Activated CD8-positive, alpha-beta T cell treated with anti-CD3 and anti-CD28 coated beads for 36 hours (primary cell): Measurements from ENCODE around the gene GZF1. TPM values are rescaled to one million over a fixed set of nuclear protein-coding genes. Genes with fewer than 3 reads are reported as not detected.

Experiments used
- ATAC-seq: fragments of 200-7000 bp; cut with Tn5 transposase; one replicate; pipeline ENCODE4 v1.10.0; 2021; ENCODE audit warnings: mild to moderate bottlenecking, moderate library complexity
- CTCF ChIA-PET: fragments of 350-600 bp; sonication (Branson Sonifier 250); formaldehyde crosslinking; loops from one replicate; lab custom pipeline; 2021; ENCODE audit warnings: antibody characterized with exemption; lab: Charles Lee
- POLR2A ChIA-PET: fragments of 350-600 bp; sonication (Branson Sonifier 250); formaldehyde crosslinking; loops from one replicate; lab custom pipeline; 2021; ENCODE audit warnings: antibody characterized with exemption; lab: Charles Lee
- DNase-seq: peaks from one replicate; pipeline ENCODE4 v3.0.0-alpha.2; 2020
- H3K27ac Mint-ChIP-seq: one replicate; pipeline ENCODE4 v1.8.0; 2021; ENCODE audit warnings: mild to moderate bottlenecking, mixed read lengths
- H3K27me3 Mint-ChIP-seq: one replicate; pipeline ENCODE4 v1.8.0; 2021; ENCODE audit warnings: mixed read lengths
- H3K36me3 Mint-ChIP-seq: one replicate; pipeline ENCODE4 v1.8.0; 2021; ENCODE audit warnings: low read depth, mixed read lengths
- H3K4me1 Mint-ChIP-seq: one replicate; pipeline ENCODE4 v1.8.0; 2021; ENCODE audit warnings: low read depth, mixed read lengths
- H3K4me3 Mint-ChIP-seq: one replicate; pipeline ENCODE4 v1.8.0; 2021; ENCODE audit warnings: mild to moderate bottlenecking, moderate library complexity, mixed read lengths
- H3K9me3 Mint-ChIP-seq: one replicate; pipeline ENCODE4 v1.8.0; 2021; ENCODE audit warnings: mixed read lengths
- CTCF ChIP-seq: fragments of 200-600 bp; IDR thresholded peaks from one replicate; pipeline ENCODE4 v1.8.0; 2022; ENCODE audit warnings: antibody characterized with exemption, mild to moderate bottlenecking
- intact Hi-C: fragments of 100-400 bp; cut with micrococcal nuclease; formaldehyde crosslinking; loops from one replicate; pipeline ENCODE4 v1.10.0; 2022
- total RNA-seq, 2 experiments: library from RNA; stranded (reverse); gene quantifications; one replicate each; pipeline ENCODE4 v1.2.3, GENCODE V29; 2021

Gene GZF1
- total RNA-seq, 2 experiments from 2014 or later: 11.8 to 13.7 TPM

- Mint-ChIP-seq H3K9me3 (no peaks in the 10 kb centered on the region), H3K4me1 (peaks cover 54% of the 10 kb centered on the region), H3K36me3 (peaks cover 44% of the 10 kb centered on the region), H3K27ac (peak overlapping the region; percentile 87), H3K4me3 (peak overlapping the region; percentile 46), H3K27me3 (no peaks in the 10 kb centered on the region)
- ATAC-seq: peak; percentile 19
- TF ChIP-seq CTCF: no peak
- intact Hi-C loops: no loop called here
- CTCF ChIA-PET: no interaction called here
- peak; percentile 25 for DNase-seq
- POLR2A ChIA-PET: interaction anchor here (1.0 kb wide), 1 partner anchor 23 kb away, joined by 3 read pairs; the partner anchor contains the start of gene NAPB
These were observed 36.0 kb downstream of the GZF1 start for GRCh38 chr20:23397961-23398360.

GRCh38 chr20:23399568-23400241 lies 37.7 kb downstream of the GZF1 start:
- no peak for TF ChIP-seq CTCF
- ATAC-seq (peak; percentile 92), DNase-seq (peak; percentile 54)
- Mint-ChIP-seq H3K27me3 (no peaks in the 10 kb centered on the region), H3K9me3 (no peaks in the 10 kb centered on the region), H3K27ac (peak overlapping the region; percentile 78), H3K4me3 (no peak overlapping the region), H3K36me3 (peaks cover 31% of the 10 kb centered on the region), H3K4me1 (peaks cover 61% of the 10 kb centered on the region)
- ChIA-PET CTCF (interaction anchor here (0.8 to 2.6 kb wide), 6 partner anchors 9 to 50 kb away, joined by 3 to 12 read pairs (median 5); partner anchors contain the start of genes NAPB and NXT1), POLR2A (interaction anchor here (1.1 to 2.7 kb wide), 5 partner anchors 20 to 49 kb away, joined by 3 to 16 read pairs (median 7); partner anchors contain the start of gene NXT1)
- intact Hi-C loops: no loop called here

GRCh38 chr20:23401051-23401450 lies 39.1 kb downstream of the GZF1 start:
- Mint-ChIP-seq H3K36me3 (peaks cover 25% of the 10 kb centered on the region), H3K27ac (no peak overlapping the region), H3K9me3 (no peaks in the 10 kb centered on the region), H3K4me3 (no peak overlapping the region), H3K4me1 (peaks cover 63% of the 10 kb centered on the region), H3K27me3 (no peaks in the 10 kb centered on the region)
- ChIA-PET CTCF (interaction anchor here (0.6 to 2.6 kb wide), 3 partner anchors 18 to 51 kb away, joined by 3 to 12 read pairs (median 5); partner anchors contain the start of genes NAPB and NXT1), POLR2A (interaction anchor here (2.1 to 2.7 kb wide), 2 partner anchors 21 to 33 kb away, joined by 5 to 16 read pairs; no protein-coding TSS in a partner anchor)
- no peak for TF ChIP-seq CTCF
- intact Hi-C loops: no loop called here
- no peak for ATAC-seq
- no peak for DNase-seq

- DNase-seq: no peak
- Mint-ChIP-seq H3K27me3 (no peaks in the 10 kb centered on the region), H3K9me3 (no peaks in the 10 kb centered on the region), H3K27ac (no peak overlapping the region), H3K4me3 (no peak overlapping the region), H3K4me1 (peaks cover 71% of the 10 kb centered on the region), H3K36me3 (peaks cover 19% of the 10 kb centered on the region)
- intact Hi-C loops: no loop called here
- POLR2A ChIA-PET: no interaction called here
- TF ChIP-seq CTCF: no peak
- CTCF ChIA-PET: interaction anchor here (1.1 to 1.4 kb wide), 2 partner anchors 14 to 38 kb away, joined by 3 to 5 read pairs; no protein-coding TSS in a partner anchor
- no peak for ATAC-seq
These were observed 41.8 kb downstream of the GZF1 start for GRCh38 chr20:23403751-23404150.

GRCh38 chr20:23404196-23404595 lies 42.2 kb downstream of the GZF1 start:
- CTCF ChIA-PET: interaction anchor here (1.3 to 1.4 kb wide), 2 partner anchors 13 to 30 kb away, joined by 3 to 5 read pairs; no protein-coding TSS in a partner anchor
- intact Hi-C loops: no loop called here

More at GRCh38 chr20:23404196-23404595, 42.2 kb downstream of the GZF1 start:
- no peaks in the 10 kb centered on the region for H3K9me3 Mint-ChIP-seq
- peaks cover 71% of the 10 kb centered on the region for H3K4me1 Mint-ChIP-seq
- POLR2A ChIA-PET: no interaction called here
- TF ChIP-seq CTCF: no peak
- H3K4me3 Mint-ChIP-seq: no peak overlapping the region
- H3K27ac Mint-ChIP-seq: no peak overlapping the region
- no peaks in the 10 kb centered on the region for H3K27me3 Mint-ChIP-seq
- no peak for DNase-seq
- peaks cover 15% of the 10 kb centered on the region for H3K36me3 Mint-ChIP-seq
- ATAC-seq: no peak
